ENCODE measurements around the gene MYD88. TPM values are rescaled to one million over a fixed set of nuclear protein-coding genes. Genes with fewer than 3 reads are reported as not detected.

Gene MYD88
- total and polyA plus RNA-seq, 9 of the 15 experiments (the other 6 are each of a cell fraction or from before 2014, with no cell fraction given), result 3.2 to 47.3 (median 27.6) TPM

DNA sequence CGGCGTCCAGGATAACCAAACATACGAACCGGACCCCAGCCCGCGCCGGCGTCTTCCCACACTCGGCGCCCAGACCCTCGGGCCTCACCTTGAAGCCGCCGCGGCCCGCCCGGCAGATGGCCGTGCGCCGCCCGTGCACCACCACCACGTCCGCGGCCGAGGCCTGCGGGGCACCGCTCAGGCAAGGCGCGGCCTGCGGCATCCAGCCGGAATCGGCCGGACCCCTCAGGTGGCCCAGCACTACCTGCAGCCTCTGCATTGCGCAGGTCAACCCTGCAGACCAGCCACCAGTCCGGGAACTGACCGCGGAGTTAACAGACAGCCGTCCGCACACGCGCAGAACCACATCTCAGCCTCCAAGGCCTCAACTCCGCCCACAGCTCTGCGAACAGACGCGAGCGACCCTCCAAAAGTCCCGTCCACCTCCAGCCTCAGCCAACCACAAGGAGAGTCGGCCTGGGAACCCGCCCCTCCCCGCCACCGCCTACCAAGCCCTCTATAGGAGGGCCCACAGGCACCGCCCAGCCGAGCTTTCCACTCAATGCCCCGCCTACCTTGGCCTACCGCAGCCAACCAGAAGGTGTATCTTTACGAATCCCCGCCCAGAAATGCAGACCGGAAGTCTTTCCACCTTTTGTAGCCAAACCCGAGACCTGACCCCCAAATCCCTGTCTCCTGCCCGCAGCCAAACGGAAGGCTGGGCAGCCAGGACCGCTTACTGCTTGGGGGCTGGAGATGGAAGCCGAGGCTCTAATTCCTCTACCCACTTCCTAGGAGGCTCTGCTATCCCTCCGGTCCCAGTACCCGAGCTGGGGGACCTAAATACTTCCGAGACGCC, 1.5 kb upstream of the MYD88 start, which contains the start of gene ACAA1 (continued):
- TF ChIP-seq ZNF695 (CRISPR knock-in tag; IDR thresholded peaks at IDR 0.05) (no peak), TRIM25 (IDR thresholded peaks at IDR 0.05; ENCODE audit: borderline replicate concordance) (no peak; the same call in 1 of the 2 replicates), CHD4 (IDR thresholded peaks at IDR 0.05; ENCODE audit: insufficient read depth, insufficient replicate concordance, low read depth, low read length, poor library complexity, severe bottlenecking) (no peak), ZNF175 (CRISPR knock-in tag; IDR thresholded peaks at IDR 0.05; ENCODE audit: low read depth) (no peak), THAP7 (CRISPR knock-in tag; IDR thresholded peaks at IDR 0.05) (no peak), GABPB2 (CRISPR knock-in tag; conservative IDR thresholded peaks at IDR 0.05) (no peak), ASH1L (IDR thresholded peaks at IDR 0.05; ENCODE audit: borderline replicate concordance, low read depth, partially characterized antibody) (peak; percentile 58), CREB3 (tag; conservative IDR thresholded peaks at IDR 0.05; ENCODE audit: low read depth) (no peak), CBX5 (IDR thresholded peaks at IDR 0.05; ENCODE audit: borderline replicate concordance, low read depth) (no peak), SOX6 (IDR thresholded peaks at IDR 0.05) (no peak), ZSCAN32 (CRISPR knock-in tag; IDR thresholded peaks at IDR 0.05) (0 out of 2 replicates have a peak, but pooled peaks have one; percentile 26), DEAF1 (CRISPR knock-in tag; IDR thresholded peaks at IDR 0.05) (no peak), RBM17 (IDR thresholded peaks at IDR 0.05; ENCODE audit: borderline replicate concordance, low read depth, low read length) (no peak), ZNF134 (CRISPR knock-in tag; conservative IDR thresholded peaks at IDR 0.05) (no peak), GABPA (tag; conservative IDR thresholded peaks at IDR 0.05; ENCODE audit: low read depth) (peak; percentile 88), POLR2B (IDR thresholded peaks at IDR 0.05; ENCODE audit: low read depth, partially characterized antibody) (peak; percentile 88)
- TF ChIP-seq, protein P1, sequence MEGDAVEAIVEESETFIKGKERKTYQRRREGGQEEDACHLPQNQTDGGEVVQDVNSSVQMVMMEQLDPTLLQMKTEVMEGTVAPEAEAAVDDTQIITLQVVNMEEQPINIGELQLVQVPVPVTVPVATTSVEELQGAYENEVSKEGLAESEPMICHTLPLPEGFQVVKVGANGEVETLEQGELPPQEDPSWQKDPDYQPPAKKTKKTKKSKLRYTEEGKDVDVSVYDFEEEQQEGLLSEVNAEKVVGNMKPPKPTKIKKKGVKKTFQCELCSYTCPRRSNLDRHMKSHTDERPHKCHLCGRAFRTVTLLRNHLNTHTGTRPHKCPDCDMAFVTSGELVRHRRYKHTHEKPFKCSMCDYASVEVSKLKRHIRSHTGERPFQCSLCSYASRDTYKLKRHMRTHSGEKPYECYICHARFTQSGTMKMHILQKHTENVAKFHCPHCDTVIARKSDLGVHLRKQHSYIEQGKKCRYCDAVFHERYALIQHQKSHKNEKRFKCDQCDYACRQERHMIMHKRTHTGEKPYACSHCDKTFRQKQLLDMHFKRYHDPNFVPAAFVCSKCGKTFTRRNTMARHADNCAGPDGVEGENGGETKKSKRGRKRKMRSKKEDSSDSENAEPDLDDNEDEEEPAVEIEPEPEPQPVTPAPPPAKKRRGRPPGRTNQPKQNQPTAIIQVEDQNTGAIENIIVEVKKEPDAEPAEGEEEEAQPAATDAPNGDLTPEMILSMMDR (IDR thresholded peaks at IDR 0.05 in 2 of 3, conservative IDR thresholded peaks at IDR 0.05 in 1 of 3; ENCODE audit: insufficient read depth in 2 of 3, low read depth in 1 of 3, low read length in 3 of 3), result no peak
- TF ChIP-seq, protein P2, sequence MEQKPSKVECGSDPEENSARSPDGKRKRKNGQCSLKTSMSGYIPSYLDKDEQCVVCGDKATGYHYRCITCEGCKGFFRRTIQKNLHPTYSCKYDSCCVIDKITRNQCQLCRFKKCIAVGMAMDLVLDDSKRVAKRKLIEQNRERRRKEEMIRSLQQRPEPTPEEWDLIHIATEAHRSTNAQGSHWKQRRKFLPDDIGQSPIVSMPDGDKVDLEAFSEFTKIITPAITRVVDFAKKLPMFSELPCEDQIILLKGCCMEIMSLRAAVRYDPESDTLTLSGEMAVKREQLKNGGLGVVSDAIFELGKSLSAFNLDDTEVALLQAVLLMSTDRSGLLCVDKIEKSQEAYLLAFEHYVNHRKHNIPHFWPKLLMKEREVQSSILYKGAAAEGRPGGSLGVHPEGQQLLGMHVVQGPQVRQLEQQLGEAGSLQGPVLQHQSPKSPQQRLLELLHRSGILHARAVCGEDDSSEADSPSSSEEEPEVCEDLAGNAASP (IDR thresholded peaks at IDR 0.05), result no peak
